Skeletal muscle tissue (tissue), 4 donors: ENCODE results near the gene FUBP3. TPM values are rescaled to one million over a fixed set of nuclear protein-coding genes. Genes with fewer than 3 reads are reported as not detected.
A peak's percentile ranks its signal among the peaks of the same experiment; 100 is the strongest.

ENCODE experiments used
- H3K27ac ChIP-seq: one replicate; pipeline ENCODE4 v1.7.0; 2013; ENCODE audit warnings: mild to moderate bottlenecking, low read depth, low read length, inconsistent platforms
- H3K27me3 ChIP-seq, 3 donors: one replicate each; pipeline ENCODE4 v1.7.0; 2013; ENCODE audit warnings: low read length in 3 of 3; ENCODE audit not compliant: control insufficient read depth in 3 of 3, insufficient read depth in 3 of 3
- H3K36me3 ChIP-seq, 3 donors: one replicate each; pipeline ENCODE4 v1.7.0; 2013; ENCODE audit warnings: low read length in 3 of 3; ENCODE audit not compliant: control insufficient read depth in 3 of 3, insufficient read depth in 3 of 3
- H3K4me1 ChIP-seq, 3 donors: one replicate each; pipeline ENCODE4 v1.7.0; 2013; ENCODE audit warnings: low read length in 3 of 3, mild to moderate bottlenecking in 3 of 3; ENCODE audit not compliant: control insufficient read depth in 3 of 3, insufficient read depth in 3 of 3
- H3K4me3 ChIP-seq, 3 donors: one replicate each; pipeline ENCODE4 v1.7.0; 2013; ENCODE audit warnings: low read length in 3 of 3
- H3K9ac ChIP-seq, 3 donors: one replicate each; pipeline ENCODE4 v1.7.0; 2013; ENCODE audit warnings: low read length in 3 of 3, mild to moderate bottlenecking in 3 of 3, moderate library complexity in 2 of 3, low read depth in 1 of 3
- H3K9me3 ChIP-seq, 3 donors: one replicate each; pipeline ENCODE4 v1.7.0; 2013; ENCODE audit warnings: low read length in 3 of 3; ENCODE audit not compliant: control insufficient read depth in 3 of 3
- total RNA-seq: library from RNA; depleted of rRNA; stranded (reverse); fragments of >200 nt; gene quantifications from one replicate; pipeline ENCODE4 v1.2.3, GENCODE V29; 2014
- donor health status: Osteomylitis.

FUBP3 gene, protein sequence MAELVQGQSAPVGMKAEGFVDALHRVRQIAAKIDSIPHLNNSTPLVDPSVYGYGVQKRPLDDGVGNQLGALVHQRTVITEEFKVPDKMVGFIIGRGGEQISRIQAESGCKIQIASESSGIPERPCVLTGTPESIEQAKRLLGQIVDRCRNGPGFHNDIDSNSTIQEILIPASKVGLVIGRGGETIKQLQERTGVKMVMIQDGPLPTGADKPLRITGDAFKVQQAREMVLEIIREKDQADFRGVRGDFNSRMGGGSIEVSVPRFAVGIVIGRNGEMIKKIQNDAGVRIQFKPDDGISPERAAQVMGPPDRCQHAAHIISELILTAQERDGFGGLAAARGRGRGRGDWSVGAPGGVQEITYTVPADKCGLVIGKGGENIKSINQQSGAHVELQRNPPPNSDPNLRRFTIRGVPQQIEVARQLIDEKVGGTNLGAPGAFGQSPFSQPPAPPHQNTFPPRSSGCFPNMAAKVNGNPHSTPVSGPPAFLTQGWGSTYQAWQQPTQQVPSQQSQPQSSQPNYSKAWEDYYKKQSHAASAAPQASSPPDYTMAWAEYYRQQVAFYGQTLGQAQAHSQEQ
- total RNA-seq = 18.8 TPM

DNA sequence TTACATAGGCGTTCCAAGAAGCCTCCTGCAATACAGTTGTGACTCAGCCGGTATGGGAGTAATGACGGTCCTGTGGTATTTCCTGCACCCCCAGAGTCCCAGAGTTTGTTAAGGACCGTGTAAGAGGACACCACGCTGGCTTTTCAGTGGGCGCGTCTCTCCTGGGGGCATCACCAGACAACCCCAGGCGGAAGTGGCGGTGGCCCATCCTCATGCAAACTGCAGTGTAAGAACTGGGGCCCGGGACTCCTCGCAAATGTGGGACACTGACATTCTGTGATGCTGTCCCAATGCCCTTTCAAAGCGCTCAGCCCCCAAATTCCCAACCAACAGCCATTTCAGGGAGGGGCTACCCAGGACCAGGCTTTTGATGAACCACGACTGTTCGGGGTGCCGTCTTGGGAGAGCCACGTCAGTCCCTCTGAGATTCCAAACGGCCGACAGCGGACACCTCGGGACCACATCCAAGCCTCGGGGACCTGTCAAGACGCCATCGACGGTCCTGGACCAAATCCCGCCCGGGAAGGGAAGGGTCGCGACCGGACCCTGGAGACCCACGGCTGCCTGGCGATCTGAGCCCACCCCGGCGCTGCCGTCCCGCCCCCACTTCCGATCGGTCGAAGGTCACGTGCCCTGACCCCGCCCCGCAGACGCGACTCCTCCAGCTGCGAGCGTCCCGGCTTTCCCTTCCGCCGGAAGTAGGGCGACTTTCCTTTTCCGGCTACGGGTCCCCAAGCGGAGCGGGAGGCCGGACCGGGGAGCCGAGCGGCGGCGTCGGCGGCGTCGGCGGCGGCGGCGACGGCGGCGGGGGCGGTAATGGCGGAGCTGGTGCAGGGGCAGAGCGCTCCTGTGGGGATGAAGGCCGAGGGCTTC lies at the start of gene FUBP3:
TSS of gene FUBP3 (plus strand) at position 713 of the 873 bp plus-strand sequence. CDS start at position 817, 104 bp downstream.
- Histone ChIP-seq H3K4me1 (peaks cover 18 to 44% (median 33%) of the 10 kb centered on the region in 3 donors), H3K27me3 (peaks cover 0 to 3% (median 0%) of the 10 kb centered on the region in 3 donors)

GRCh38 chr9:130530938-130531337 lies 48.4 kb upstream of the FUBP3 start:
- H3K4me1 ChIP-seq = peaks cover 7 to 8% (median 7%) of the 10 kb centered on the region in 3 donors
- H3K4me3 ChIP-seq = no peak overlapping the region
- H3K36me3 ChIP-seq = no peaks in the 10 kb centered on the region
- H3K27me3 ChIP-seq = peaks cover 16 to 44% (median 42%) of the 10 kb centered on the region in 3 donors
- H3K9ac ChIP-seq = no peak overlapping the region
- H3K9me3 ChIP-seq = no peaks in the 10 kb centered on the region
- H3K27ac ChIP-seq = no peak overlapping the region

More for the DNA sequence above, at the start of gene FUBP3:
- peak within 1 kb of the TSS; percentile 95 to 96 (median 96) for H3K9ac ChIP-seq
- H3K27ac ChIP-seq = peak within 1 kb of the TSS; percentile 93
- H3K36me3 ChIP-seq = peaks cover 0 to 4% (median 3%) of the 10 kb centered on the region in 3 donors
- peak within 1 kb of the TSS; percentile 96 to 99 (median 96) for H3K4me3 ChIP-seq
- H3K9me3 ChIP-seq = no peaks in the 10 kb centered on the region

- no peak overlapping the region for H3K27ac ChIP-seq
- H3K4me3 ChIP-seq = no peak overlapping the region
- no peaks in the 10 kb centered on the region for H3K36me3 ChIP-seq
- H3K4me1 ChIP-seq = peaks cover 7 to 8% (median 7%) of the 10 kb centered on the region in 3 donors
- peaks cover 24 to 45% (median 43%) of the 10 kb centered on the region in 3 donors for H3K27me3 ChIP-seq
- no peaks in the 10 kb centered on the region for H3K9me3 ChIP-seq
- no peak overlapping the region for H3K9ac ChIP-seq
Observed at GRCh38 chr9:130531670-130532069, 47.7 kb upstream of the FUBP3 start.

DNA sequence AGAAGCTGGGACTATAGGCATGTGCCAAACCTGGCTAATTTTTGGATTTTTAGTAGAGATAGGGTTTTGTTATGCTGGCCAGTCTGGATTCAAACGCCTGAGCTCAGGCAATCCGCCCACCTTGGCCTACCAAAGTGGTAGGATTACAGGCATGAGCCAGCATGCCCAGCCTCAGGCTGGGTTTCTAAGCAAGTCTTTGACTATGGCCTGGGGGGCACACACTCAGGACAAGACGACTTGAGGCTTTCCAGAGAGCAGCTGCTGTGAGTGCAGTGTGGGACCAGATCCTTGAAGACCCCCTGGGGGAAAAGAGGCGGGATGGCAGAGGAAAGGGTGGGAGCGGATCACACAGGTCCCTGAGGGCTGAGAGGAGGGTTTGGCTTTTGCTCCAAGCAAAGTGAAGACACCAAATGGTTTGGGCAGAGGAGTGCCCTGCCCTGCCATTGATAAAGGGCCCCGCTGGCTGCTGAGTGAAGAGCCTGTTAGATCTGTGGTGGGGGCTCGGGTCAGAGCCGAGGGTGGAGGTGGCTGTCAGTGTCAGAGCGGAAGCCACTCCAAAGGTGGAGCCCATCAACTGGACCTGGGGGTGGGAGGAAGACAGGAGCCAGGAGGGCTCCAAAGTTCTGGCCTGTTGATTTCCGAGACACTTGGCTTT lies 46.8 kb upstream of the FUBP3 start:
- Histone ChIP-seq H3K4me3 (no peak overlapping the region), H3K36me3 (no peaks in the 10 kb centered on the region), H3K27me3 (peaks cover 32 to 45% (median 45%) of the 10 kb centered on the region in 3 donors), H3K4me1 (peaks cover 7 to 10% (median 7%) of the 10 kb centered on the region in 3 donors), H3K9me3 (no peaks in the 10 kb centered on the region), H3K27ac (no peak overlapping the region), H3K9ac (no peak overlapping the region)

DNA sequence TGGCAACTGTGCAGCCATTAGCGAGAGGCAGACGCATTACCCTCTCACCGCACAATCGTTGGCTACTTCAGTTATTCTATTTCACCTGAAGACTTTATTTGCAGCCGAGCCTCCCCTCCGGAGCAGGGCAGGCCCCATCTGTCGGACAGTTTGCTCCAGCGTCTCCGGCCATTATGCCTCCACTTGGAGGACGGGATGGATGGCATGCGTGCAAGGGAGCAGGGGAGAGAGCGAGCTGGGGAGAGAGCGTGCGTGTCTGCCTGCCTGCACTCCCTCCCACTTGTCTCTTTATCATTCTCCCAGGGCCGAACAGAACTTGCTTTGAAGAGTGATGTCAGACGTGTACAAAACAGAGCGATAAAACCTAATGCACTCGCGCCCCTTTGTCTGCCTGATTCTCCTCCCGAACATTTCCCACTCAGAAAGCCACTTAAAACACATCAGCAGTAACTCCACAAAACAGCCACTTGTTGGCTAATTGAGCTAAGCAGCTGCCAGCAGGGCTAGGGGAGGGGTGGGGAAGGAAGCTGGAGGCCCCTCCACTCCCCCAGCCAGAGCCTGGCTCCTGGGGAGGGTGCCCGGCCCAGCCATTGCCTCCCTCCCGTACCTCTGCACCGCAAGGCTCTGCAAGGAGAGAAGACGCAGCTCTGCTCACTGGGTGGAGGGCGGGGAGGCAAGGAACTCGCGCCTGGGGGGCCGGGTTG lies 43.4 kb upstream of the FUBP3 start:
- Histone ChIP-seq H3K36me3 (no peaks in the 10 kb centered on the region), H3K27ac (no peak overlapping the region), H3K9ac (peak overlapping the region in 1 of 3 donors; percentile 16), H3K4me1 (peaks cover 0 to 6% (median 0%) of the 10 kb centered on the region in 3 donors), H3K4me3 (peak overlapping the region in 1 of 3 donors; percentile 41), H3K9me3 (no peaks in the 10 kb centered on the region), H3K27me3 (peaks cover 58 to 67% (median 67%) of the 10 kb centered on the region in 3 donors)

GRCh38 chr9:130536701-130537107 lies 42.7 kb upstream of the FUBP3 start:
- H3K9me3 ChIP-seq = no peaks in the 10 kb centered on the region
- H3K27me3 ChIP-seq = peaks cover 60 to 72% (median 68%) of the 10 kb centered on the region in 3 donors
- H3K4me1 ChIP-seq = peaks cover 0 to 6% (median 0%) of the 10 kb centered on the region in 3 donors
- H3K9ac ChIP-seq = no peak overlapping the region
- no peaks in the 10 kb centered on the region for H3K36me3 ChIP-seq
- H3K4me3 ChIP-seq = no peak overlapping the region
- no peak overlapping the region for H3K27ac ChIP-seq

GRCh38 chr9:130537346-130538050 lies 41.9 kb upstream of the FUBP3 start:
- Histone ChIP-seq H3K4me3 (no peak overlapping the region), H3K27me3 (peaks cover 66 to 77% (median 76%) of the 10 kb centered on the region in 3 donors), H3K4me1 (peaks cover 0 to 6% (median 0%) of the 10 kb centered on the region in 3 donors), H3K9ac (peak overlapping the region in 1 of 3 donors; percentile 8), H3K36me3 (no peaks in the 10 kb centered on the region), H3K9me3 (no peaks in the 10 kb centered on the region), H3K27ac (no peak overlapping the region)

DNA sequence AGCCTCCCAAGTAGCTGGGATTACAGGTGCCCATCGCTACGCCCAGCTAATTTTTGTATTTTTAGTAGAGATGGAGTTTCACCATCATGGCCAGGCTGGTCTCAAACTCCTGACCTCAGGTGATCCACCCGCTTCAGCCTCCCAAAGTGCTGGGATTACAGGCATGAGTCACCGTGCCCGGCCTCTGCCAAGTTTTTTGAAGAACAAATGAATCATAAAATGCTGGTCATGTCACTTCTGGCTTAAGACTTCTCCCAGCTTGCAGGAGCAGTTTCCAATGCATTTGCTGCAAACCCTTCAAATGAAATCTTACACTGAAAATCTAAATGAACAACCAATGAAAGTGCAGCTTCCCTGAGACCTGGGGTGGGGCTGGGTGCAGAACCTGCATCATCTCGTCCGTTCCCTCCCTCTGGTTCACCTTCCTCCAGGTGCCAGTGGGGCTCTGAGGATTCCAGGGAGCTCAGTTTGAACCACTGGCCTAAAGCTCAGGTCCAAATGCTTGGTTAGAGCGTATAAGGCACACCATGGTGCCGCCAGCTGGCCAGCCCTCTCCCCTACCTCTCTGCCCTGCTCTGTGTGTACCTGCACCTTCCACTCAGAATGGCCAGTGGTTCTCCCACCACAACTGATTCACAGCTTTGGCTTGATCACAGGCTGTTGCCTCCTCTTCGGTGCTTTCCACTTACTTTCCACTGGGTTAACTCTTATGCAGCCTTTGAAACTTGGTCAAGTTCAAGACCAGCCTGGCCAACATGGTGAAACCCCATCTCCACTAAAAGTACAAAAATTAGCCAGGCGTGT lies 39.8 kb upstream of the FUBP3 start:
- H3K4me3 ChIP-seq = no peak overlapping the region
- H3K4me1 ChIP-seq = peaks cover 0 to 6% (median 0%) of the 10 kb centered on the region in 3 donors
- no peaks in the 10 kb centered on the region for H3K9me3 ChIP-seq
- H3K36me3 ChIP-seq = no peaks in the 10 kb centered on the region
- no peak overlapping the region for H3K27ac ChIP-seq
- no peak overlapping the region for H3K9ac ChIP-seq
- peaks cover 66 to 72% (median 71%) of the 10 kb centered on the region in 3 donors for H3K27me3 ChIP-seq
